Mesendoderm (in vitro differentiated cells): ENCODE data around the gene MYCT1.
"Not testable (repeated sequence)": the region's sequence is repeated elsewhere in the genome, so short reads cannot be mapped to it uniquely, and the experiment has no call there.

ENCODE experiments used
- DNase-seq: peaks from one replicate; pipeline ENCODE4 v3.0.0; 2013
- H2AK5ac ChIP-seq: 2 replicates; pipeline ENCODE4 v1.6.1; 2013; ENCODE audit warnings: low read length, inconsistent platforms
- H2BK120ac ChIP-seq: 2 replicates; pipeline ENCODE4 v1.6.1; 2013; ENCODE audit warnings: low read depth, mild to moderate bottlenecking, low read length, moderate library complexity, mixed read lengths
- H2BK15ac ChIP-seq: replicated peaks from 2 replicates; pipeline ENCODE4 v1.6.1; 2013; ENCODE audit warnings: low read depth, mild to moderate bottlenecking, moderate library complexity
- H2BK5ac ChIP-seq: 2 replicates; pipeline ENCODE4 v1.6.1; 2013; ENCODE audit warnings: low read length, inconsistent platforms
- H3K18ac ChIP-seq: 2 replicates; pipeline ENCODE4 v1.6.1; 2013; ENCODE audit warnings: mild to moderate bottlenecking, low read length, mixed read lengths
- H3K23ac ChIP-seq: one replicate; pipeline ENCODE4 v1.6.1; 2013; ENCODE audit warnings: low read length
- H3K27ac ChIP-seq: 2 replicates; pipeline ENCODE4 v1.5.1; 2013; ENCODE audit warnings: low read depth, mild to moderate bottlenecking, inconsistent platforms, low read length, moderate library complexity
- H3K27me3 ChIP-seq: 2 replicates; pipeline ENCODE4 v1.6.1; 2013; ENCODE audit warnings: low read length, control low read depth, mild to moderate bottlenecking, inconsistent platforms; ENCODE audit not compliant: insufficient read depth, poor library complexity
- H3K36me3 ChIP-seq: 2 replicates; pipeline ENCODE4 v1.6.1; 2013; ENCODE audit warnings: low read length, inconsistent platforms; ENCODE audit not compliant: control insufficient read depth, insufficient read depth
- H3K4ac ChIP-seq: one replicate; pipeline ENCODE4 v1.6.1; 2013; ENCODE audit warnings: low read depth, mild to moderate bottlenecking, low read length, moderate library complexity
- H3K4me1 ChIP-seq: 2 replicates; pipeline ENCODE4 v1.6.1; 2013; ENCODE audit warnings: low read depth, low read length, inconsistent platforms; ENCODE audit not compliant: control insufficient read depth
- H3K4me2 ChIP-seq: 2 replicates; pipeline ENCODE4 v1.6.1; 2013; ENCODE audit warnings: low read length
- H3K4me3 ChIP-seq: 2 replicates; pipeline ENCODE4 v1.5.1; 2013; ENCODE audit warnings: mild to moderate bottlenecking, low read length
- H3K56ac ChIP-seq: one replicate; pipeline ENCODE4 v1.6.1; 2013; ENCODE audit warnings: low read length
- H3K79me1 ChIP-seq: 2 replicates; pipeline ENCODE4 v1.6.1; 2013; ENCODE audit warnings: low read length, inconsistent platforms
- H3K79me2 ChIP-seq: 2 replicates; pipeline ENCODE4 v1.6.1; 2013; ENCODE audit warnings: mild to moderate bottlenecking, low read length; ENCODE audit not compliant: control insufficient read depth, insufficient read depth
- H3K9ac ChIP-seq: 2 replicates; pipeline ENCODE4 v1.6.1; 2013; ENCODE audit warnings: low read length, inconsistent platforms
- H4K5ac ChIP-seq: one replicate; pipeline ENCODE4 v1.6.1; 2013; ENCODE audit warnings: low read length
- H4K8ac ChIP-seq: one replicate; pipeline ENCODE4 v1.6.1; 2013; ENCODE audit warnings: low read depth, mild to moderate bottlenecking, control low read depth, low read length, moderate library complexity
- WGBS: extraction: QIAGEN DNeasy Blood & Tissue Kit; methylation state at CpG from one replicate; pipeline ENCODE4 v1.1.7; 2013; ENCODE audit warnings: low lambda C conversion rate, missing lambda C conversion rate; ENCODE audit not compliant: insufficient coverage; ENCODE audit errors: extremely low coverage; 5-methylcytosine and 5-hydroxymethylcytosine counted together

The MYCT1 gene

GRCh38 chr6:152701863-152702401, 4.2 kb downstream of the MYCT1 start:
- Histone ChIP-seq H3K4me3 (no peak overlapping the region), H3K36me3 (no peaks in the 10 kb centered on the region), H3K27me3 (no peaks in the 10 kb centered on the region), H3K9ac (no peak overlapping the region), H3K18ac (no peak overlapping the region), H2BK15ac (no peak overlapping the region), H2AK5ac (no peak overlapping the region), H3K79me1 (no peaks in the 10 kb centered on the region), H3K79me2 (no peaks in the 10 kb centered on the region), H3K56ac (peak overlapping the region; percentile 3), H3K4me1 (peaks cover 2% of the 10 kb centered on the region), H3K23ac (no peak overlapping the region), H4K5ac (no peak overlapping the region), H2BK120ac (no peak overlapping the region), H2BK5ac (no peak overlapping the region), H3K4me2 (no peak overlapping the region), H3K27ac (no peak overlapping the region), H3K4ac (no peak overlapping the region), H4K8ac (no peak overlapping the region)
- no CpG with 5 or more reads among the region's 4 CpGs for WGBS
- DNase-seq: no peak

GRCh38 chr6:152703750-152704149, 6.1 kb downstream of the MYCT1 start:
- not testable (repeated sequence) for H3K4me3 ChIP-seq, H3K56ac ChIP-seq, H3K4me1 ChIP-seq, H3K18ac ChIP-seq, H3K27me3 ChIP-seq, H3K4ac ChIP-seq, H4K8ac ChIP-seq, H3K79me1 ChIP-seq, H2AK5ac ChIP-seq, DNase-seq, H4K5ac ChIP-seq, H3K23ac ChIP-seq, H2BK120ac ChIP-seq, H3K36me3 ChIP-seq, H2BK15ac ChIP-seq, H3K4me2 ChIP-seq, H3K79me2 ChIP-seq, H2BK5ac ChIP-seq, H3K9ac ChIP-seq, H3K27ac ChIP-seq

- Histone ChIP-seq H3K79me2 (no peaks in the 10 kb centered on the region), H3K18ac (no peak overlapping the region), H3K4ac (no peak overlapping the region), H2BK5ac (no peak overlapping the region), H2AK5ac (no peak overlapping the region), H2BK15ac (no peak overlapping the region), H3K4me3 (no peak overlapping the region), H4K8ac (no peak overlapping the region), H2BK120ac (no peak overlapping the region), H3K27me3 (no peaks in the 10 kb centered on the region), H3K4me2 (no peak overlapping the region), H3K27ac (no peak overlapping the region), H3K36me3 (no peaks in the 10 kb centered on the region), H4K5ac (no peak overlapping the region), H3K4me1 (peaks cover 2% of the 10 kb centered on the region), H3K9ac (no peak overlapping the region), H3K56ac (no peak overlapping the region), H3K23ac (no peak overlapping the region), H3K79me1 (no peaks in the 10 kb centered on the region)
- WGBS: no CpG with 5 or more reads among the region's 2 CpGs
- DNase-seq: no peak
Measured at GRCh38 chr6:152705327-152705726, 7.6 kb downstream of the MYCT1 start.

- Histone ChIP-seq H3K56ac (no peak overlapping the region), H3K4me3 (no peak overlapping the region), H4K5ac (no peak overlapping the region), H3K79me1 (no peaks in the 10 kb centered on the region), H3K4me1 (no peaks in the 10 kb centered on the region), H3K27ac (no peak overlapping the region), H2BK120ac (no peak overlapping the region), H3K4me2 (no peak overlapping the region), H3K79me2 (no peaks in the 10 kb centered on the region), H4K8ac (no peak overlapping the region), H3K27me3 (no peaks in the 10 kb centered on the region), H3K9ac (no peak overlapping the region), H2BK5ac (no peak overlapping the region), H3K18ac (no peak overlapping the region), H3K36me3 (no peaks in the 10 kb centered on the region), H3K23ac (no peak overlapping the region), H3K4ac (no peak overlapping the region), H2AK5ac (no peak overlapping the region), H2BK15ac (no peak overlapping the region)
- no CpG with 5 or more reads among the region's 3 CpGs for WGBS
- no peak for DNase-seq
Measured at GRCh38 chr6:152716322-152716721, 18.6 kb downstream of the MYCT1 start.

GRCh38 chr6:152720974-152721373, 23.3 kb downstream of the MYCT1 start:
- no peak overlapping the region for H3K56ac ChIP-seq

DNA sequence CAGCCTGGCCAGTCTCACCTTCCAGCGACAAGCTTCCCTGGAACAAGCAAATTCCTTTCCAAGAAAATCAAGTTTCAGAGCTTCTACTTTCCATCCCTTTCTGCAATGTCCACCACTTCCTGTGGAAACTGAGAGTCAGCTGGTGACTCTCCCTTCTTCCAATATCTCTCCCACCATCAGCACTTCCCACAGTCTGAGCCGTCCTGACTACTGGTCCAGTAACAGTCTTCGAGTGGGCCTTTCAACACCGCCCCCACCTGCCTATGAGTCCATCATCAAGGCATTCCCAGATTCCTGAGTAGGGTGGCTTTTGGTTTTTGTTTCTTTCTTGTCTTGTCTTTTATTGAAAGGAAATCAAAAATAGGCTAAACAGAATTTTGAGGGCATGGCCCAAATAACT, 24.3 kb downstream of the MYCT1 start:
- H3K36me3 ChIP-seq: no peaks in the 10 kb centered on the region
- DNase-seq: no peak
- no CpG with 5 or more reads among the region's 4 CpGs for WGBS

More at GRCh38 chr6:152720974-152721373, 23.3 kb downstream of the MYCT1 start:
- H2AK5ac ChIP-seq: no peak overlapping the region
- no peak overlapping the region for H2BK15ac ChIP-seq
- DNase-seq: no peak
- no peaks in the 10 kb centered on the region for H3K27me3 ChIP-seq
- no CpG with 5 or more reads among the region's 3 CpGs for WGBS
- H3K4me1 ChIP-seq: no peaks in the 10 kb centered on the region
- no peak overlapping the region for H3K18ac ChIP-seq
- H4K8ac ChIP-seq: no peak overlapping the region
- no peak overlapping the region for H4K5ac ChIP-seq
- H2BK120ac ChIP-seq: no peak overlapping the region
- no peak overlapping the region for H3K27ac ChIP-seq
- no peak overlapping the region for H3K4ac ChIP-seq
- H3K79me2 ChIP-seq: no peaks in the 10 kb centered on the region
- H3K36me3 ChIP-seq: no peaks in the 10 kb centered on the region
- no peak overlapping the region for H3K4me3 ChIP-seq
- H3K23ac ChIP-seq: no peak overlapping the region
- no peak overlapping the region for H3K9ac ChIP-seq
- H2BK5ac ChIP-seq: no peak overlapping the region
- no peak overlapping the region for H3K4me2 ChIP-seq
- H3K79me1 ChIP-seq: no peaks in the 10 kb centered on the region

More for the DNA sequence above, 24.3 kb downstream of the MYCT1 start:
- Histone ChIP-seq H3K9ac (no peak overlapping the region), H2AK5ac (no peak overlapping the region), H3K27me3 (no peaks in the 10 kb centered on the region), H3K23ac (no peak overlapping the region), H3K27ac (no peak overlapping the region), H2BK5ac (no peak overlapping the region), H3K18ac (no peak overlapping the region), H2BK15ac (no peak overlapping the region), H3K4ac (no peak overlapping the region), H3K4me1 (no peaks in the 10 kb centered on the region), H2BK120ac (no peak overlapping the region), H3K56ac (no peak overlapping the region), H4K5ac (no peak overlapping the region), H3K79me1 (no peaks in the 10 kb centered on the region), H4K8ac (no peak overlapping the region), H3K79me2 (no peaks in the 10 kb centered on the region), H3K4me3 (no peak overlapping the region), H3K4me2 (no peak overlapping the region)
